ENCODE measurements around the gene RPN2. TPM values are rescaled to one million over a fixed set of nuclear protein-coding genes. Genes with fewer than 3 reads are reported as not detected.

RPN2 gene
- polyA plus RNA-seq, 1 donor from 2014 or later, result 151 TPM

- Histone ChIP-seq H2AFZ (ENCODE audit: low read depth, low read length) (no peak overlapping the region), H4K20me1 (ENCODE audit: insufficient read depth) (no peaks in the 10 kb centered on the region), H3K27ac (ENCODE audit: low read length) (no peak overlapping the region), H3F3A (ENCODE audit: insufficient read depth, low read length, poor library complexity, severe bottlenecking) (peaks cover 20% of the 10 kb centered on the region), H3K9me2 (ENCODE audit: insufficient read depth, low read length) (no peaks in the 10 kb centered on the region), H3K9ac (ENCODE audit: low read length) (no peak overlapping the region), H3K4me3 (ENCODE audit: low read length) (no peak overlapping the region), H3K4me2 (ENCODE audit: low read length) (no peak overlapping the region), H3K27me3 (ENCODE audit: insufficient read depth, low read depth, low read length) (peaks cover 23% of the 10 kb centered on the region), H3K79me2 (replicated peaks; ENCODE audit: insufficient read depth, low read length) (peaks cover 23% of the 10 kb centered on the region), H3K9me3 (ENCODE audit: low read length) (no peaks in the 10 kb centered on the region), H3K36me3 (ENCODE audit: insufficient read depth, low read length) (peaks cover 29% of the 10 kb centered on the region)
- TF ChIP-seq EP300 (conservative IDR thresholded peaks at IDR 0.05; ENCODE audit: poor library complexity, severe bottlenecking) (no peak), TAF1 (IDR thresholded peaks at IDR 0.05; ENCODE audit: low read depth) (no peak), MXI1 (conservative IDR thresholded peaks at IDR 0.05; ENCODE audit: poor library complexity, severe bottlenecking) (no peak), REST (IDR thresholded peaks at IDR 0.05; ENCODE audit: borderline replicate concordance) (no peak), POLR2AphosphoS5 (IDR thresholded peaks at IDR 0.05) (no peak), EZH2 (IDR thresholded peaks at IDR 0.05; ENCODE audit: borderline replicate concordance, insufficient read depth, low read length, poor library complexity, severe bottlenecking) (no peak), RAD21 (conservative IDR thresholded peaks at IDR 0.05) (no peak), SMC3 (conservative IDR thresholded peaks at IDR 0.05; ENCODE audit: poor library complexity) (no peak)
- TF ChIP-seq, protein P1, sequence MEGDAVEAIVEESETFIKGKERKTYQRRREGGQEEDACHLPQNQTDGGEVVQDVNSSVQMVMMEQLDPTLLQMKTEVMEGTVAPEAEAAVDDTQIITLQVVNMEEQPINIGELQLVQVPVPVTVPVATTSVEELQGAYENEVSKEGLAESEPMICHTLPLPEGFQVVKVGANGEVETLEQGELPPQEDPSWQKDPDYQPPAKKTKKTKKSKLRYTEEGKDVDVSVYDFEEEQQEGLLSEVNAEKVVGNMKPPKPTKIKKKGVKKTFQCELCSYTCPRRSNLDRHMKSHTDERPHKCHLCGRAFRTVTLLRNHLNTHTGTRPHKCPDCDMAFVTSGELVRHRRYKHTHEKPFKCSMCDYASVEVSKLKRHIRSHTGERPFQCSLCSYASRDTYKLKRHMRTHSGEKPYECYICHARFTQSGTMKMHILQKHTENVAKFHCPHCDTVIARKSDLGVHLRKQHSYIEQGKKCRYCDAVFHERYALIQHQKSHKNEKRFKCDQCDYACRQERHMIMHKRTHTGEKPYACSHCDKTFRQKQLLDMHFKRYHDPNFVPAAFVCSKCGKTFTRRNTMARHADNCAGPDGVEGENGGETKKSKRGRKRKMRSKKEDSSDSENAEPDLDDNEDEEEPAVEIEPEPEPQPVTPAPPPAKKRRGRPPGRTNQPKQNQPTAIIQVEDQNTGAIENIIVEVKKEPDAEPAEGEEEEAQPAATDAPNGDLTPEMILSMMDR (IDR thresholded peaks at IDR 0.05; ENCODE audit: poor library complexity, severe bottlenecking), result no peak
These were observed 21.2 kb downstream of the RPN2 start for GRCh38 chr20:37200376-37200775.

DNA sequence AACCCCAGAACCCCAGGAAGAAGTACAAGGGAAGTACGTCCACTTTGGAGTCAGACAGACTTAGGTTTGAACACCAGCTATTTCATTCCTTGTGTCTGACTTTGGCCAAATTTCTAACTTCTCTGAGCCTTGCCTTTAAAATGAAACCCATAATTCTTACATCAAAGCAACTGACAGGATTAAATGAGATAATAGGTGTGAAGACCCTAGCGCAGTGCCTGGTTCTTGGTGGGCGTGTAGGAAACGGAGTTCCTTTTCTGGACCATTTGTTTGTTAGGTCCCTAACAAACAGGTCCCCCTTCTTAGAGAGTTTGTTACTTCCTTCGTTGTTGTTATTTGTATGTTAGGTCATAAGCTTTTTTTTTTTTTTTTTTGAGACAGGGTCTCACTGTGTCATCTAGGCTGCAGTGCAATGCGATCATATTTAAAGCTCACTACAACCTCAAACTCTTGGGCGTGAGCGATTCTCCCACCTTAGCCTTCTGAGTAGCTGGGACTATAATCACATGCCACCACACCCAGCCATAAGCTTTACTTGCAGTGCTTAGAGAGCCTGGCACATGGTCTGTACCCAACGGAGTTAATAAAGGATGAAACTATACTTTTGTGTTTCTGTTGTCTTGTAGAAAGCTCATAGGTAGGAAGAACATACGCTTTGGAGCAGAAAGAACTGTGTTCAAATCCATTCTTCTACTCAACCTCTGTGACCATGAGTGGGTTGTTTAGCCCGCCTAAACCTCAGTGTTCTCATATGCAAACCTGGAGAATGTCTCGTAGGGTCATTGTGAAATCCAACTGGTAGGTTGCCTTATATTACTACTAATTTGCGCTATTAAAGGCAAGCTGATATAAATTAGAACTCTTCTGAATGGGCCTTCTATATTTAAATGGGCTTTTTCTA is 22.0 kb downstream of the RPN2 start:
- H2AFZ ChIP-seq (ENCODE audit: low read depth, low read length), result no peak overlapping the region
- peaks cover 18% of the 10 kb centered on the region for H3K79me2 ChIP-seq (replicated peaks; ENCODE audit: insufficient read depth, low read length)
- peaks cover 22% of the 10 kb centered on the region for H3F3A ChIP-seq (ENCODE audit: insufficient read depth, low read length, poor library complexity, severe bottlenecking)
- no peaks in the 10 kb centered on the region for H3K9me3 ChIP-seq (ENCODE audit: low read length)
- H3K36me3 ChIP-seq (ENCODE audit: insufficient read depth, low read length), result peaks cover 29% of the 10 kb centered on the region
- TF ChIP-seq REST (IDR thresholded peaks at IDR 0.05; ENCODE audit: borderline replicate concordance), result no peak
- TF ChIP-seq, protein P1 (IDR thresholded peaks at IDR 0.05; ENCODE audit: poor library complexity, severe bottlenecking), result no peak
- no peak for TF ChIP-seq EP300 (conservative IDR thresholded peaks at IDR 0.05; ENCODE audit: poor library complexity, severe bottlenecking)
- TF ChIP-seq SMC3 (conservative IDR thresholded peaks at IDR 0.05; ENCODE audit: poor library complexity), result no peak
- no peak for TF ChIP-seq MXI1 (conservative IDR thresholded peaks at IDR 0.05; ENCODE audit: poor library complexity, severe bottlenecking)
- TF ChIP-seq POLR2AphosphoS5 (IDR thresholded peaks at IDR 0.05), result no peak
- no peak overlapping the region for H3K4me2 ChIP-seq (ENCODE audit: low read length)
- H3K27ac ChIP-seq (ENCODE audit: low read length), result no peak overlapping the region
- no peaks in the 10 kb centered on the region for H3K9me2 ChIP-seq (ENCODE audit: insufficient read depth, low read length)
- H3K27me3 ChIP-seq (ENCODE audit: insufficient read depth, low read depth, low read length), result peaks cover 23% of the 10 kb centered on the region
- H4K20me1 ChIP-seq (ENCODE audit: insufficient read depth), result no peaks in the 10 kb centered on the region
- H3K4me3 ChIP-seq (ENCODE audit: low read length), result no peak overlapping the region
- H3K9ac ChIP-seq (ENCODE audit: low read length), result no peak overlapping the region

Data from neural cell (in vitro differentiated cells).